ENCODE data around the gene GNAS.
"Not testable (repeated sequence)": the region's sequence is repeated elsewhere in the genome, so short reads cannot be mapped to it uniquely, and the experiment has no call there.

GNAS gene

GRCh38 chr20:58852543-58853271 is at the start of gene GNAS:
GNAS (plus strand) TSS chr20:58852716.
- DNase-seq = peak; percentile 22

GRCh38 chr20:58803533-58803932 is 49.0 kb upstream of the GNAS start:
- DNase-seq = no peak

DNA sequence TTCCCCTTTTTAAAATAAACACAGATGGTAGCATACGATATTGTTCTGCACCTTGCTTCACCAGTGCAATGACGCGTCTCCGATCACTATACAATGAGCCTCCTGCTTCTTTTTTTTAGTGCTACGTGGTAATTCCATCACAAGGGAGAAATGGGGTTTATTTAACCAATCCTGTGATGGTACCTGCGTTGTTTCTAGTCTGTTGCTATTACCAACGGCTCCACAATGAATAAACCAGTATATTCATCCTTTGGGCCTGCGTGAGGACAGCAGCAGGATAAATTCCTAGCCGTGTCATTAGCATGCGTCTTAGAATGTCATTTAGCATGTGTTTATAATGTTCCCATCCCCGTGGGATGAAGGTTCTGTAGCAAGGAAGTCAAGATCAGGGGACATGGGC is 44.7 kb upstream of the GNAS start:
- DNase-seq = no peak

DNA sequence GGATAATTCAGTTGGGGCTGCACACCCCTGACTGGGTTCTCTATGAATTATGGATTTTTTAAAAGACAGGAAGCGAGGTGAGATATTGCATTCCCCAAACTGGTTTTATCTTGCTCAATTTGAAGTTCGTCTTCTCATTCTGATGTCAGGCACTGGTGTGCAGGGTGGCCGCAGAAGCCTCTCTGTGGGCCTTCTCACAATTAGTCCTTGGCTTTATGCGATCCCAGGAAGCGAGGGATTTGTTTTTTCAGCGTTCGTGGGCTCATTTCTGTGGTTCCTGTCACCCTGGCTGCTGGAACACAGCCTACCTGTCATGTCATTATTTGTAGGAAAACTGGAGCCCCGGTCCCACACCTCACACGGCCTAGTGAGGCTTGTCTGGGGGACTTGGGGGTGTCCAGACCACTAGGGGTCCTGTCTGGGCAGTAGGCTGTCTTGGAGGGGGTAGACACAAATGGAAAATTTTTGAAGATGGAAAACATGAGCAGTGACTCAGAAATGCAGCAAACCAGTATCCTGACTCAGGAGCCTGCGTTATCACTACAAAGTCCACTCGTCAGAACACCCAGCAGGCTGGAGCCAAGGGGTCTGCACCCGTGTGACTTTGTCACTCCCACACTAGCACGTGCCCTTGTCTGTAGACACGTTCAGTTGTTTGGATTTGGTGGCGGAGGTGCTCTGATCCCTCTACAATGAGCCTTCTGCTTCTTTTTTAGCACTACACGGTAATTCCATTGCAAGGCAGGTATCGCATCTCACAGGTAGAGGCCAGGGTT is 44.1 kb upstream of the GNAS start:
- no peak for DNase-seq

DNA sequence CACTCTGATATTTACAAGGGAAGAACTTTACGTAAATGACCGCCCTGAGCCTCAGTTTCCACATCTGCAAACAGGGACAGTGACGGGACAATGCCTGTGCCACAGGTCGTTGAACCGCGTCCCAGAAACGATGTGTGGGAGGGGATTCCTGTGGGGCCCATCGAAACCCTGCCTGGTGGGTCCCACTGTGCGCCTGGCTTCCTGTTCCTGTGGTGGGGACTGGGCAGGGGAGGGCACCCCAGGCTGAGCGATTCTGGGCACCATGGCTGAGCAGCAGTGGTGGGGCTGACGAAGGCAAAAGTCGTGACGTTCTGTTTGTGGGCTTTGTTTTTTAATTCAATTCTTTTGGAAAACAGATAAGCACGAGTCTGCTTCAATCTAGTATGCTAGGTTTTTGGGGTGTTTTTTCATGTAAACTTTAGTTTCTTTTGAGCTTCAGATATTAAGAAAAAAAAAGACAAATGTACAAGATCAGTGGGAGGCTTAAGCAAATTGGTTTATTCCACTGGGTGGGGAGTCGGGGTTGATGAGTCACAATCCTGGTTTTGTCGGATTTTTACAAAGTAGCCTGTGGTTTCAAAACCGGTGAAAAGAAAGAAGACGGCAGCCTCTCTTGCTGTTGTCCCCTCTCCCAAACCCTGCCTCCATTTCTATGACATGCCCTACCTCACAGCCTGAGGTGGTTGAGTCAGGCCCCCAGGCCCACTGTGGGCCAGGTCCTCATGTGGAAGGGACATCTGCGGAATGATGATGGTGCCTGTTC is 42.2 kb upstream of the GNAS start:
- no peak for DNase-seq

GRCh38 chr20:58810879-58811250 is 41.7 kb upstream of the GNAS start:
- DNase-seq = no peak

DNA sequence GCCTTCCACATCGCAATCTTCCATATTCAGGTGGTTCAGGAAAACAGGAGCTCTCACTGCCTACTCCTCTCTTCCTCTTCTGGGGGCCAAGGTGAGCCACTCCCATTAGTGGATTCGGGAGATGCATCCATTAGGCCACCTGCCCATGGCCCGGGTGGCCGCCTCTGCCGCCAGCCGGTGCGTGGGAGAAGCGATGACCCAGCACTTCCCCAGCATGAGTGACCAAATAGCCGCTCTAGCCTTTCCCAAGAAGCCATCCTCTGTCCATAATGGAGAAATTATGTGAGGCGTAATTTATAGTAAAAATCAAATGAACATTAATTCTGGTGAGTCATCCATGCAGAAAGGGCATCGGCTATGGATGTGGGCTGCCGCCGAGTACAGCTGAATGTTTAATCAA is 41.2 kb upstream of the GNAS start:
- DNase-seq = no peak

DNA sequence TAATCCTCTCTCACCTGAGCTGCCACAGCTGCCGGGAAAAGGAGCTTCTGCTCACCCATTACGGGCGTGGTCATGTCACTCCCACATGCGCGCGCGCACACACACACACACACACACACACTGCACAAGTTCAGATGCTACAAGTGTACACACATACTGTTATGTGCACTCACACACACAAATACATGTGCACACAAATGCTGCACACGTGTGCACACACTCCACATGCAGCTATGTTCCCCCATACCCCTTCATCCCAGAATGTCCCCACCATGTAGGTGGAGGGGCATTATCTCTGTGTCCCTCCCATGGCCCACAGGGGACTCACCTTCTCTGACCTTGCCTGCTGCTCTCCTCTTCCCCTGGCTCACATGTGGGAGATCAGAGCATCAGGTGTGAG is 39.1 kb upstream of the GNAS start:
- DNase-seq = no peak

DNA sequence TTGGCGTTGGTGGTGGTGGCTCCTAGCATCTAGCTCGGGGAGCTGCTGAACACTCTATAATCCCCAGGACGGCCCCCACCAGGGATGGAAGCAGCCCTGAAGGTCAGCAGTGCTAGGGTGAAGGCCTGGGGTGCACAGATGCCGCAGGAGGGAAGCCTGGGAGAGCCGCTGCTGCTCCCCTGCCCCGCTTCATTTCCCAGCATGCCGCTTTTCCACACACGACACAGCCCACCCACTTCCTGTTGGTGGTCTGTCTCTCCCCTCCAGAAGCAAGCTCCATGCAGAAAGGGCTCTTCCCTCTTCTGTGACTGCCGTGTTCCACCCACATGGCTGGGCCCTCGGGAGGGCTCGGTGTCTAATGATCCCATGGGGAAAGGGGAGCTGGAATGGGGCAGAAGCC is 37.1 kb upstream of the GNAS start:
- DNase-seq = no peak

DNA sequence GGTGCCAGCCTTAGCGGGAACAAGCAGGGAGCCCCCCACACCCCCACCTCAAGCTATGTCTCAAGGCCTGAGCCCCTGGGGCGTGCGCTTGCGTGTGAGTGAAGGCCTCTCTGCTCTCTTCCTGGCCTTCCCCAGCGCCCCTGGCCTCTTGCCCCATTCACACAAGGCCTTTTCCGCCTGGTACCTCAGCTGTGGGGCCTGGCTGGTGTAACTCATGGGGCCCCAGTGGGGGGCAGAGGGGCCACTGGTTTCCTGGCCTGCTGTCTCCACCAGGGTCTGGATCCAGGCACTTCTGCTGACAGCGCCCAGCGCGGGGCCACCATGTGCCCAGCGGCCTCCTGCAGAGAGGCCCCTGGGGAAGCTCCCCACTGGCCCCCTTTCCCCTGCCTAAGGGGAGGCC is 36.5 kb upstream of the GNAS start:
- DNase-seq = no peak

DNA sequence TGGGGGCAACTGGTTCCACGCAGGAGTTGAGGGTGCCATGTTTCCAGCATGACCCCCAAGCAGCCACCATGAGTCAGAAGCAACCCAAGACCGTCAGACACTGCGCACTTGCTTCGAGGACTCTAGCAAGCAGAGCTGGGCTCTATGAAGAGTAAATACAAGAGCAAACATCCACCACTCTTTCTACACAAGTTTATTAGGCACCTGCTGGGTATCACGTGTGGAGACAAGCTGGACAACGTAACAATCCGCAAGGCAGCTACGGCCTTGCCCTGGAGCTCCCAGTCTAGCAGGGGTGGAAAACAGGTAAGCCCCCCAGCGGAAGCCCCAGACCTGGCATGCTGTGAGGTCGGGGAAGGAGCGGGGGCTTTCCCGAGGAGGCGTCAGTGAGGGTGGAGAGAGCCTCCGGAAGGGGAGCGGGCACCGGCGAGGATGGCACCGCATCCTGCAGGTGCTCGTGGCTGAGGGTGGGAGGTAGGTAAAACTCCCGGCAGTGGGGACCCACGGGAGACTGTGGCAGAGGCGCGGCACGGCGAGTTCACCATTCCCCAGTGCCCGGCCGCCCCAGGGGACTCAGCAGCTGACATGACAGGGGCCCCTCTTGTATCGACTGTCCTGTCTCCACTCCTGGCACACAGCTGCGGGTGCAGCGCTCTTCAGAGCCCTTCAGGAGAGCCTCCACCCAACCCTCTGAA is 35.4 kb upstream of the GNAS start:
- DNase-seq = no peak

- no peak for DNase-seq
These were observed 34.8 kb upstream of the GNAS start for GRCh38 chr20:58817748-58818147.

DNA sequence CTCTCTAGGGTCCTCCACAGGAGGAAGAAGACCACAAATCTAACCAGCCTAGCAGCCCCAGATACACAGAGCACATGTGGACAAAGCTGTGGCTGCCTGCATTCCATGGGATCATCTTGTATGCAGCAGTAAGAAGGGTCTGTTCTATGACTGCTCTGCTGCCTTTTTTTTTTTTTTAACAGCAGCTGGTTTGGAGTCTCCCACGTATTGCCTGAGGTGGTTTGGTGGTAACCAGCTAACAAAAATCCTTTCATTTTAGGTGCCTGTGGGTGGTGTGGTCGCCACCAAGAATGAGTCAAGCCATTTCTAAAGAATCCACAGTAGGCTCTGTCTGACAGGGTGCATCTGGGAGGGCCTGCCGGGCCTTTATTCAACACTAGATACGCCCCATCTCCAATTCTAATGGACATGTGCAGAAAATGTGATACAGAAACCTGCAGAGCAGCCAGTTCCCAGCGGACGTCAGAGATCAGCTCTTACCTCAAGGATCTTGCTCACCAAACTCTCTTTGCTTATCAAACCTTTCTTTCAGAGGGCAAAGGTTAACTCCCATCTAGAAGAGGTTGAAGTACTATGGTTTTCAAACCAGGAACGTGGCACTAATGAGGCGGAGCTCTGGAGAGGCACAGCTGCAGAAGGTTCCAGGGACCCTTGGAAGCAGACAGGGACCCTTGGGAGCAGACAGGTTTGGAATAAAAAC is 33.8 kb upstream of the GNAS start:
- peak; percentile 10 for DNase-seq

GRCh38 chr20:58819921-58820320 is 32.6 kb upstream of the GNAS start:
- no peak for DNase-seq

GRCh38 chr20:58820515-58820914 is 32.0 kb upstream of the GNAS start:
- not testable (repeated sequence) for DNase-seq

- DNase-seq = no peak
These were observed 30.4 kb upstream of the GNAS start for GRCh38 chr20:58822149-58822548.

DNA sequence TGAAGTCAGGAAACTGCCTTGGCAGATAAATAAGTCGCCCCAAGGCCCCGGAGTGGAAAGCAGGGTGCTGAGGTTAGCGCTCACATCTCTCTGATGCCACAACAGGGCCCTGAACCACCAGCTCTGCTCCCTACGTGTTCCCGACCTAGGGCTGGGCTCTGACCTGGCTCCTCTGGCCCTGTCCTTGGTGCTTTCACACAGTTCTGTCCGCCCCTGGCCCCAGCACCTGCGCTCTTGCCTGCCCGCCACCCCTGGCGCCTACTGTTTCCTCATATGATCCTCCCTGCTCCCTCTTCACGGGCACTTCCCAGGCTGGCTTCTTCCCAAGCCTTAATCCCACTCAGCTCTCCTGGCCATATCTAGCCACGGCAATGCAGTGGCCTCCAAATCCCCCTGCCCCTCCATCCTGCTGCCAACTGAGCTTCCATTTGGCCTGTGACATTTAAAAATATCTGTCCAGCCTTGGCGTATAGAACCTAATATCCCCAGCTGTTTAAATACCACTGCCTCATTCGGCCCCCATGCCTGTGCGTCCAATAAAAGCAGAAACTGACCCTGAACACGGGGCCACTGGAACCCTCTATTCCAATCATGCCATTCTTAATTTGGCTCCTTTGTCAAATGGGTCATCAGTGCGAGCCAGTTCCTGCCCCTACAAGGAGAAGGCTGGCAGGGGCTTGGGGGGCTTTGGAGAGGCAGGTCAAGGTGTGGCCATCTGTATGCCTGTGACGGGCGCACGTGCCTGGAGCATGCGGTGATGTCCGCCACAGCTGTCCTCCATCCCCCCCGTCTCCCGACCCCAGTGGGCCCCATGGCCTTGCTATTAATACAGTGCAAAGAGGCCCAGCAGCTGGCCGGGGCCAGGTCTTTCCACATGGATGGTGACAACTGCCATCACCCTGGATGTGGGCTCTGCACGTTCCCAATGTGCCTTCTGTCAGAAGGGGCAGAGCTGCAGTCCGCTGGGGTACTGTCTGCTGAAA is 29.5 kb upstream of the GNAS start:
- DNase-seq = no peak

GRCh38 chr20:58824843-58825242 is 27.7 kb upstream of the GNAS start:
- DNase-seq = no peak

DNA sequence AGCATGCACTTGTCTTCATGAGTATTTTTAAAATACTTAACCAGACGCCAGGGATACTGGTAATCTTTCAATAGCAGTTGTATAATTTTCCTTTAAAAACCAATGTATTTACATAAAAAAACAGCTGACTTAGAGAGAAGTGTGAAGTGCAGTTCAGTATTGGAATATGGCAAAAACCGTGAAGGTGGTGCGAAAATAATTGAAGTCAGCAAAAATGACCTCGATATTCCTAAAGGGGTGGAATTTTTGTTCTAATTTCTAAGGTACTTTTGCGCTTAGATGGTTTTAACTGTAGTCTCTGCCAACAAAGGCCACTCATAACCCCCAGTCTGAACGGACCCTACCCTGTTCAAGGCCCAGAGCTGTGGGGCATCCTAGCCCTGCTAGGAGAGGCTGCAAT is 27.1 kb upstream of the GNAS start:
- DNase-seq = no peak

DNA sequence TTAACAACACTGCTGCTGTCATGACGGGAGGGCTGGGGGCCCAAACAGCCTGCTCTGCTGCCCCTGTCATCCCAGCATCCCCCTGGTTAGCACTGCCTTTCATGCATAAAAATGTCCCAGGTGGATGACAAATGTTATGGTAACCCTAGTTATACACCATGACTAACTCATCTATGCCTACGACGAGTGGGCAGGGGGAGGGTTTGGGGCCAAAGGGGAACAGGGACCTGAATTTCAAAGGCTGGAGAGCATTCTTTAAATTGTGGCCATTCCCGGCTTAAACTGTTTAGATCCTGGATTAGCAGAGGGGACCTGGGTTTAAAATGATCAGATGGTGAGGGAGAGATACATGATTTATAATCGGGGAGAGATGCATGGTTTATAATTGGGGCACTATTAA is 26.2 kb upstream of the GNAS start:
- DNase-seq = no peak

- no peak for DNase-seq
These were observed 24.4 kb upstream of the GNAS start for GRCh38 chr20:58828136-58828535.
